Smooth muscle cell (in vitro differentiated cells): ENCODE results near the gene DCAF11. TPM values are rescaled to one million over a fixed set of nuclear protein-coding genes. Genes with fewer than 3 reads are reported as not detected.

ENCODE experiments used
- DNase-seq: peaks from one replicate; lab custom pipeline; 2025; ENCODE audit not compliant: unreplicated experiment; lab: John Stamatoyannopoulos, UW
- H2AFZ ChIP-seq: fragments of 200-600 bp; sonication (generic); 2 replicates; pipeline ENCODE4 v1.6.0; 2016; ENCODE audit warnings: antibody characterized with exemption, low read depth, mild to moderate bottlenecking
- H3F3A ChIP-seq: fragments of 200-600 bp; sonication (generic); 2 replicates; pipeline ENCODE4 v1.6.0; 2017; ENCODE audit warnings: antibody characterized with exemption, low read depth
- H3K27ac ChIP-seq: fragments of 200-600 bp; sonication (generic); 2 replicates; pipeline ENCODE4 v1.5.1; 2016; ENCODE audit warnings: low read depth, mild to moderate bottlenecking
- H3K27me3 ChIP-seq: fragments of 200-600 bp; sonication (generic); 2 replicates; pipeline ENCODE4 v1.6.1; 2016; ENCODE audit warnings: low read depth, mild to moderate bottlenecking
- H3K36me3 ChIP-seq: fragments of 200-600 bp; sonication (generic); 2 replicates; pipeline ENCODE4 v1.5.1; 2016; ENCODE audit warnings: low read depth
- H3K4me1 ChIP-seq: fragments of 200-600 bp; sonication (generic); 2 replicates; pipeline ENCODE4 v1.5.1; 2016; ENCODE audit warnings: low read depth
- H3K4me2 ChIP-seq: fragments of 200-600 bp; sonication (generic); 2 replicates; pipeline ENCODE4 v1.6.0; 2016; ENCODE audit warnings: mild to moderate bottlenecking
- H3K4me3 ChIP-seq: fragments of 200-600 bp; sonication (generic); 2 replicates; pipeline ENCODE4 v1.5.1; 2016; ENCODE audit warnings: mild to moderate bottlenecking
- H3K79me2 ChIP-seq: fragments of 200-600 bp; sonication (generic); 2 replicates; pipeline ENCODE4 v1.6.0; 2016; ENCODE audit warnings: low read depth, mild to moderate bottlenecking
- H3K9ac ChIP-seq: fragments of 200-600 bp; sonication (generic); 2 replicates; pipeline ENCODE4 v1.6.0; 2016; ENCODE audit warnings: low read depth
- H3K9me3 ChIP-seq: fragments of 200-600 bp; sonication (generic); replicated peaks from 2 replicates; pipeline ENCODE4 v1.5.1; 2016; ENCODE audit warnings: low read depth
- H4K20me1 ChIP-seq: fragments of 200-600 bp; sonication (generic); 2 replicates; pipeline ENCODE4 v1.6.0; 2016; ENCODE audit warnings: low read depth
- CTCF ChIP-seq: fragments of 200-600 bp; sonication (generic); IDR thresholded peaks from 2 replicates; pipeline ENCODE4 v1.5.1; 2017; ENCODE audit warnings: borderline replicate concordance, mild to moderate bottlenecking, antibody characterized with exemption; ENCODE audit not compliant: insufficient read depth, poor library complexity, severe bottlenecking
- WGBS: methylation state at CpG from one replicate; pipeline ENCODE4 v1.1.7; 2016; ENCODE audit warnings: low lambda C conversion rate; 5-methylcytosine and 5-hydroxymethylcytosine counted together
- polyA plus RNA-seq: library from polyadenylated mRNA; unstranded; fragments of >200 nt; fragmentation: Nextera tagmentation; extraction: Ambion mirVana; gene quantifications from 2 replicates; pipeline ENCODE4 v1.2.1, GENCODE V29; 2016
- total RNA-seq: library from RNA; depleted of rRNA; stranded (reverse); fragments of >200 nt; gene quantifications from 2 replicates; pipeline ENCODE4 v1.2.3, GENCODE V29; 2014

The DCAF11 gene
- total and polyA plus RNA-seq, 2 experiments from 2014 or later = 39.3 to 43.6 TPM

GRCh38 chr14:24082411-24083080 lies 32.0 kb upstream of the DCAF11 start:
- Histone ChIP-seq H3K9ac (no peak overlapping the region), H3K4me3 (no peak overlapping the region), H3K79me2 (no peaks in the 10 kb centered on the region), H3F3A (no peaks in the 10 kb centered on the region), H3K27me3 (peaks cover 30% of the 10 kb centered on the region), H2AFZ (no peak overlapping the region), H4K20me1 (no peaks in the 10 kb centered on the region), H3K4me2 (no peak overlapping the region), H3K36me3 (no peaks in the 10 kb centered on the region), H3K27ac (no peak overlapping the region), H3K4me1 (peaks cover 21% of the 10 kb centered on the region), H3K9me3 (no peaks in the 10 kb centered on the region)
- no peak for DNase-seq
- no peak for TF ChIP-seq CTCF
- WGBS = 99% methylated on average over 5 of the region's 5 CpGs

GRCh38 chr14:24083462-24083861 lies 31.1 kb upstream of the DCAF11 start:
- WGBS = 88% methylated on average over 3 of the region's 3 CpGs
- H3K4me2 ChIP-seq = no peak overlapping the region
- no peak overlapping the region for H3K9ac ChIP-seq
- no peaks in the 10 kb centered on the region for H3K79me2 ChIP-seq
- no peaks in the 10 kb centered on the region for H4K20me1 ChIP-seq
- no peaks in the 10 kb centered on the region for H3K9me3 ChIP-seq
- H2AFZ ChIP-seq = no peak overlapping the region
- no peaks in the 10 kb centered on the region for H3F3A ChIP-seq
- H3K4me3 ChIP-seq = no peak overlapping the region
- H3K27ac ChIP-seq = no peak overlapping the region
- peaks cover 21% of the 10 kb centered on the region for H3K4me1 ChIP-seq
- DNase-seq = no peak
- peaks cover 30% of the 10 kb centered on the region for H3K27me3 ChIP-seq
- H3K36me3 ChIP-seq = no peaks in the 10 kb centered on the region
- TF ChIP-seq CTCF = no peak

GRCh38 chr14:24084440-24084839 lies 30.1 kb upstream of the DCAF11 start:
- Histone ChIP-seq H3K9me3 (no peaks in the 10 kb centered on the region), H3K4me2 (no peak overlapping the region), H2AFZ (no peak overlapping the region), H3K4me1 (peaks cover 21% of the 10 kb centered on the region), H3K27me3 (peaks cover 27% of the 10 kb centered on the region), H4K20me1 (no peaks in the 10 kb centered on the region), H3K4me3 (no peak overlapping the region), H3K79me2 (no peaks in the 10 kb centered on the region), H3F3A (no peaks in the 10 kb centered on the region), H3K36me3 (no peaks in the 10 kb centered on the region), H3K27ac (no peak overlapping the region), H3K9ac (no peak overlapping the region)
- 100% methylated on average over 2 of the region's 2 CpGs for WGBS
- no peak for TF ChIP-seq CTCF
- DNase-seq = no peak

- no peaks in the 10 kb centered on the region for H3K79me2 ChIP-seq
- H3K4me2 ChIP-seq = no peak overlapping the region
- H3K27me3 ChIP-seq = peaks cover 19% of the 10 kb centered on the region
- no peak for DNase-seq
- no peak overlapping the region for H3K9ac ChIP-seq
- WGBS = 80% methylated on average over 3 of the region's 3 CpGs
- H3K27ac ChIP-seq = no peak overlapping the region
- no peaks in the 10 kb centered on the region for H3K36me3 ChIP-seq
- no peak for TF ChIP-seq CTCF
- H2AFZ ChIP-seq = no peak overlapping the region
- no peaks in the 10 kb centered on the region for H4K20me1 ChIP-seq
- no peaks in the 10 kb centered on the region for H3F3A ChIP-seq
- H3K4me1 ChIP-seq = peaks cover 16% of the 10 kb centered on the region
- no peak overlapping the region for H3K4me3 ChIP-seq
- no peaks in the 10 kb centered on the region for H3K9me3 ChIP-seq
These were observed 29.4 kb upstream of the DCAF11 start for GRCh38 chr14:24085215-24085614.
